Measurements from ENCODE around the gene NFAT5. TPM values are rescaled to one million over a fixed set of nuclear protein-coding genes. Genes with fewer than 3 reads are reported as not detected.

The NFAT5 gene
- polyA plus RNA-seq, 3 donors: 2.4 to 6.9 (median 2.5) TPM

DNA sequence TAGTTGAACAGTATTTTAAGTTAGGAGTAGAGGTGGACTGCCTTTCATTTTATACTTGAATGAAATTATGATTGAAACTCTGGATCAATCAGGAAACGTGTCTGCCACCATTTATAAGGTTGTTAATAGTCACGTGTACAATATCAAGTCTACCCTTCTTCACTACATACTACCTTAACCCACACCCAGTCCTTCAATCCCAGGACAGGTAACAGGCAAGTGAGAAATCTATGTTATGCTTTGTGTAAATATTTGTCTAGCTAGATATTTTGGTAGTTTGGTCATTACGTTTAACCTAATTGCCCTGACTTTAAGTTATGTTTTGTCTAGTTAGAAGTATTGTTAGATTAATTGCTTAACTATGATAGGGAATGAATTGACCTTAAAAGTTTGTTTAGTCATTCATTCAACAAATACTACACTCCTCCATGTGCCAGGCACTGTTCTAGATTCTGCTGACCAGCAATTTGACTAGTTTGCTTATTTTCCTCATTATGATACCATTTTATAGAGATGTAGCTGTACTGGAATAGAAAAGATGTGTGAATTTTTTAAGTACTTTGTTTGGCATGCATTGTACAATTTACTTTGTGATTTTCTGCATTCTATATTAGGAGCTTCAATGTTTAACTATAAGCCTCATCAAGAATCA is 88.6 kb downstream of the NFAT5 start:
- Histone ChIP-seq H3K9me3 (replicated peaks in 1 of 2; ENCODE audit: control insufficient read depth in 1 of 2, insufficient read depth in 1 of 2, low read length in 2 of 2) (no peaks in the 10 kb centered on the region), H3K4me3 (replicated peaks in 1 of 3; ENCODE audit: low read depth in 2 of 3, low read length in 3 of 3) (no peak overlapping the region), H3K27me3 (ENCODE audit: control insufficient read depth in 2 of 2, insufficient read depth in 2 of 2, low read length in 2 of 2) (no peaks in the 10 kb centered on the region), H3K4me2 (replicated peaks; ENCODE audit: extremely low read depth, low read length, poor library complexity, severe bottlenecking) (no peak overlapping the region), H3K4me1 (ENCODE audit: control insufficient read depth in 1 of 2, insufficient read depth in 2 of 2, low read length in 2 of 2) (no peaks in the 10 kb centered on the region), H3K9ac (ENCODE audit: insufficient read depth, low read length, poor library complexity, severe bottlenecking) (no peak overlapping the region), H4K20me1 (ENCODE audit: insufficient read depth, low read length) (no peaks in the 10 kb centered on the region), H3K27ac (ENCODE audit: low read depth in 1 of 2, low read length in 2 of 2) (no peak overlapping the region), H3K79me2 (ENCODE audit: insufficient read depth, low read length) (no peaks in the 10 kb centered on the region), H2AFZ (ENCODE audit: insufficient read depth, low read depth, low read length, poor library complexity, severe bottlenecking) (no peak overlapping the region), H3K36me3 (replicated peaks in 1 of 2; ENCODE audit: control insufficient read depth in 1 of 2, insufficient read depth in 2 of 2, low read length in 2 of 2) (peaks cover 46 to 75% of the 10 kb centered on the region in 2 donors)
- H3K9me3 Mint-ChIP-seq: no peaks in the 10 kb centered on the region
- intact Hi-C loops (cut with micrococcal nuclease): no loop called here
- no peak for DNase-seq
- no peak overlapping the region for H3K27ac Mint-ChIP-seq
- H3K4me1 Mint-ChIP-seq: no peaks in the 10 kb centered on the region
- H3K4me3 Mint-ChIP-seq: no peak overlapping the region
- H3K36me3 Mint-ChIP-seq: peaks cover 41 to 61% of the 10 kb centered on the region in 2 donors
- no CpG with 5 or more reads among the region's 3 CpGs for WGBS (ENCODE audit: insufficient coverage)
- no peaks in the 10 kb centered on the region for H3K27me3 Mint-ChIP-seq (ENCODE audit: low read depth in 3 of 3)
- no peak for TF ChIP-seq CTCF (IDR thresholded peaks at IDR 0.05)

- Histone ChIP-seq H2AFZ (ENCODE audit: insufficient read depth, low read depth, low read length, poor library complexity, severe bottlenecking) (no peak overlapping the region), H3K79me2 (ENCODE audit: insufficient read depth, low read length) (no peaks in the 10 kb centered on the region), H3K4me1 (ENCODE audit: control insufficient read depth in 1 of 2, insufficient read depth in 2 of 2, low read length in 2 of 2) (no peaks in the 10 kb centered on the region), H3K9me3 (replicated peaks in 1 of 2; ENCODE audit: control insufficient read depth in 1 of 2, insufficient read depth in 1 of 2, low read length in 2 of 2) (no peaks in the 10 kb centered on the region), H3K9ac (ENCODE audit: insufficient read depth, low read length, poor library complexity, severe bottlenecking) (no peak overlapping the region), H3K4me2 (replicated peaks; ENCODE audit: extremely low read depth, low read length, poor library complexity, severe bottlenecking) (no peak overlapping the region), H3K36me3 (replicated peaks in 1 of 2; ENCODE audit: control insufficient read depth in 1 of 2, insufficient read depth in 2 of 2, low read length in 2 of 2) (peaks cover 26 to 52% of the 10 kb centered on the region in 2 donors), H3K4me3 (replicated peaks in 1 of 3; ENCODE audit: low read depth in 2 of 3, low read length in 3 of 3) (no peak overlapping the region), H4K20me1 (ENCODE audit: insufficient read depth, low read length) (no peaks in the 10 kb centered on the region), H3K27me3 (ENCODE audit: control insufficient read depth in 2 of 2, insufficient read depth in 2 of 2, low read length in 2 of 2) (no peaks in the 10 kb centered on the region), H3K27ac (ENCODE audit: low read depth in 1 of 2, low read length in 2 of 2) (no peak overlapping the region)
- 100% methylated on average over 3 of the region's 4 CpGs for WGBS (ENCODE audit: insufficient coverage)
- H3K27me3 Mint-ChIP-seq (ENCODE audit: low read depth in 3 of 3): no peaks in the 10 kb centered on the region
- TF ChIP-seq CTCF (IDR thresholded peaks at IDR 0.05): no peak
- H3K4me1 Mint-ChIP-seq: no peaks in the 10 kb centered on the region
- peaks cover 31 to 56% of the 10 kb centered on the region in 2 donors for H3K36me3 Mint-ChIP-seq
- intact Hi-C loops (cut with micrococcal nuclease): no loop called here
- H3K4me3 Mint-ChIP-seq: no peak overlapping the region
- peaks cover 0 to 2% (median 0%) of the 10 kb centered on the region in 7 donors for H3K9me3 Mint-ChIP-seq
- H3K27ac Mint-ChIP-seq: no peak overlapping the region
- no peak for DNase-seq
These were observed 94.4 kb downstream of the NFAT5 start for GRCh38 chr16:69660166-69660565.

Data from CD14-positive monocyte (primary cell).